Central memory CD8-positive, alpha-beta T cell (primary cell): ENCODE results near the gene CACNG6.
"Not testable (repeated sequence)": the region's sequence is repeated elsewhere in the genome, so short reads cannot be mapped to it uniquely, and the experiment has no call there.

Source experiments
- ATAC-seq: fragments of 150-1000 bp; cut with Tn5 transposase; replicated peaks from 2 replicates; pipeline ENCODE4 v1.10.0; 2022; ENCODE audit warnings: mild to moderate bottlenecking, moderate FRiP score, moderate number of reproducible peaks; ENCODE audit not compliant: poor library complexity, severe bottlenecking; ENCODE audit errors: extremely low read depth
- DNase-seq, 2 donors: peaks; one replicate each; pipeline ENCODE4 v3.0.0; 2021; ENCODE audit warnings: low spot score in 2 of 2
- H3K27ac Mint-ChIP-seq: one replicate; pipeline ENCODE4 v1.8.0; 2022; ENCODE audit warnings: low read depth, mild to moderate bottlenecking, moderate library complexity, mixed read lengths
- H3K27me3 Mint-ChIP-seq: one replicate; pipeline ENCODE4 v1.8.0; 2022; ENCODE audit warnings: mixed read lengths
- H3K36me3 Mint-ChIP-seq: one replicate; pipeline ENCODE4 v1.8.0; 2022; ENCODE audit warnings: mild to moderate bottlenecking, moderate library complexity, mixed read lengths; ENCODE audit not compliant: insufficient read depth
- H3K4me1 Mint-ChIP-seq: one replicate; pipeline ENCODE4 v1.8.0; 2022; ENCODE audit warnings: mixed read lengths
- H3K4me3 Mint-ChIP-seq: one replicate; pipeline ENCODE4 v1.8.0; 2022; ENCODE audit warnings: mild to moderate bottlenecking, moderate library complexity, mixed read lengths
- H3K9me3 Mint-ChIP-seq: one replicate; pipeline ENCODE4 v1.8.0; 2022; ENCODE audit warnings: mixed read lengths

CACNG6 gene

GRCh38 chr19:53991224-53992113 is at the start of gene CACNG6:
CACNG6 (plus strand) TSS chr19:53991637; CDS start chr19:53992878, 1,241 bp downstream.
- DNase-seq = no peak
- Mint-ChIP-seq H3K4me3 (peak within 1 kb of the TSS; percentile 60), H3K27me3 (peaks cover 46% of the 10 kb centered on the region), H3K36me3 (no peaks in the 10 kb centered on the region), H3K27ac (no peak within 1 kb of the TSS), H3K4me1 (no peaks in the 10 kb centered on the region), H3K9me3 (no peaks in the 10 kb centered on the region)
- ATAC-seq = no peak

GRCh38 chr19:53942001-53942786 is 49.2 kb upstream of the CACNG6 start:
- DNase-seq (no peak), ATAC-seq (no peak)
- Mint-ChIP-seq H3K9me3 (peaks cover 5% of the 10 kb centered on the region), H3K4me1 (peaks cover 8% of the 10 kb centered on the region), H3K27ac (no peak overlapping the region), H3K36me3 (no peaks in the 10 kb centered on the region), H3K27me3 (peaks cover 84% of the 10 kb centered on the region), H3K4me3 (no peak overlapping the region)

GRCh38 chr19:53944416-53944815 is 47.0 kb upstream of the CACNG6 start:
- Mint-ChIP-seq H3K4me1 (peaks cover 8% of the 10 kb centered on the region), H3K27me3 (peaks cover 77% of the 10 kb centered on the region), H3K27ac (no peak overlapping the region), H3K4me3 (no peak overlapping the region), H3K9me3 (peaks cover 5% of the 10 kb centered on the region), H3K36me3 (no peaks in the 10 kb centered on the region)
- DNase-seq (no peak), ATAC-seq (no peak)

- no peak overlapping the region for H3K27ac Mint-ChIP-seq
- ATAC-seq (no peak), DNase-seq (no peak)
- H3K4me3 Mint-ChIP-seq = no peak overlapping the region
- H3K36me3 Mint-ChIP-seq = no peaks in the 10 kb centered on the region
- peaks cover 5% of the 10 kb centered on the region for H3K9me3 Mint-ChIP-seq
- H3K27me3 Mint-ChIP-seq = peaks cover 72% of the 10 kb centered on the region
- peaks cover 8% of the 10 kb centered on the region for H3K4me1 Mint-ChIP-seq
Measured at GRCh38 chr19:53944933-53945332, 46.5 kb upstream of the CACNG6 start.

GRCh38 chr19:53945441-53945840 is 46.0 kb upstream of the CACNG6 start:
- no peak for DNase-seq
- Mint-ChIP-seq H3K27me3 (peaks cover 67% of the 10 kb centered on the region), H3K4me3 (no peak overlapping the region), H3K4me1 (peaks cover 8% of the 10 kb centered on the region), H3K36me3 (no peaks in the 10 kb centered on the region), H3K27ac (no peak overlapping the region), H3K9me3 (peaks cover 5% of the 10 kb centered on the region)
- no peak for ATAC-seq

- no peak overlapping the region for H3K27ac Mint-ChIP-seq
- peaks cover 61% of the 10 kb centered on the region for H3K27me3 Mint-ChIP-seq
- DNase-seq = no peak
- H3K4me3 Mint-ChIP-seq = no peak overlapping the region
- peaks cover 5% of the 10 kb centered on the region for H3K9me3 Mint-ChIP-seq
- no peaks in the 10 kb centered on the region for H3K36me3 Mint-ChIP-seq
- ATAC-seq = no peak
- peaks cover 8% of the 10 kb centered on the region for H3K4me1 Mint-ChIP-seq
Measured at GRCh38 chr19:53945998-53946397, 45.4 kb upstream of the CACNG6 start.

GRCh38 chr19:53947624-53948023 is 43.8 kb upstream of the CACNG6 start:
- no peak for DNase-seq
- Mint-ChIP-seq H3K27me3 (peaks cover 60% of the 10 kb centered on the region), H3K4me3 (no peak overlapping the region), H3K36me3 (no peaks in the 10 kb centered on the region), H3K4me1 (peaks cover 6% of the 10 kb centered on the region), H3K9me3 (peaks cover 3% of the 10 kb centered on the region), H3K27ac (no peak overlapping the region)
- no peak for ATAC-seq

GRCh38 chr19:53948611-53949010 is 42.8 kb upstream of the CACNG6 start:
- ATAC-seq, H3K27ac Mint-ChIP-seq, H3K9me3 Mint-ChIP-seq, H3K4me3 Mint-ChIP-seq, H3K36me3 Mint-ChIP-seq, DNase-seq, H3K4me1 Mint-ChIP-seq: not testable (repeated sequence)
- peaks cover 52% of the 10 kb centered on the region for H3K27me3 Mint-ChIP-seq

GRCh38 chr19:53951436-53951835 is 40.0 kb upstream of the CACNG6 start:
- ATAC-seq (no peak), DNase-seq (no peak)
- peaks cover 47% of the 10 kb centered on the region for H3K27me3 Mint-ChIP-seq
- H3K9me3 Mint-ChIP-seq = no peaks in the 10 kb centered on the region
- no peaks in the 10 kb centered on the region for H3K36me3 Mint-ChIP-seq
- no peak overlapping the region for H3K27ac Mint-ChIP-seq
- H3K4me3 Mint-ChIP-seq = no peak overlapping the region
- H3K4me1 Mint-ChIP-seq = no peaks in the 10 kb centered on the region

- Mint-ChIP-seq H3K4me1 (no peaks in the 10 kb centered on the region), H3K9me3 (no peaks in the 10 kb centered on the region), H3K27ac (no peak overlapping the region), H3K27me3 (peaks cover 48% of the 10 kb centered on the region), H3K36me3 (no peaks in the 10 kb centered on the region), H3K4me3 (no peak overlapping the region)
- DNase-seq (no peak), ATAC-seq (no peak)
Measured at GRCh38 chr19:53951947-53952346, 39.5 kb upstream of the CACNG6 start.

GRCh38 chr19:53953383-53953782 is 38.1 kb upstream of the CACNG6 start:
- Mint-ChIP-seq H3K9me3 (no peaks in the 10 kb centered on the region), H3K36me3 (no peaks in the 10 kb centered on the region), H3K27ac (no peak overlapping the region), H3K27me3 (peaks cover 51% of the 10 kb centered on the region), H3K4me1 (peaks cover under 1% of the 10 kb centered on the region), H3K4me3 (no peak overlapping the region)
- no peak for DNase-seq
- ATAC-seq = no peak

- Mint-ChIP-seq H3K4me3 (no peak overlapping the region), H3K36me3 (no peaks in the 10 kb centered on the region), H3K4me1 (peaks cover 12% of the 10 kb centered on the region), H3K9me3 (no peaks in the 10 kb centered on the region), H3K27ac (no peak overlapping the region), H3K27me3 (peaks cover 75% of the 10 kb centered on the region)
- ATAC-seq (no peak), DNase-seq (no peak)
Measured at GRCh38 chr19:53957448-53958167, 33.8 kb upstream of the CACNG6 start.
